22Rv1 (cell line): Measurements from ENCODE around the gene RASSF4.

Experiments used
- H3K27ac ChIP-seq: fragments of 450-650 bp; 2 replicates; pipeline ENCODE4 v1.5.1; 2017
- ZFX ChIP-seq: fragments of 450-650 bp; IDR thresholded peaks from 2 replicates; pipeline ENCODE4 v1.6.1; 2017; ENCODE audit warnings: antibody characterized with exemption, borderline replicate concordance
- TF ChIP-seq, protein P1 (sequence below): fragments of 450-650 bp; IDR thresholded peaks from 2 replicates; pipeline ENCODE4 v1.5.1; 2017; ENCODE audit warnings: mild to moderate bottlenecking

RASSF4 gene

DNA sequence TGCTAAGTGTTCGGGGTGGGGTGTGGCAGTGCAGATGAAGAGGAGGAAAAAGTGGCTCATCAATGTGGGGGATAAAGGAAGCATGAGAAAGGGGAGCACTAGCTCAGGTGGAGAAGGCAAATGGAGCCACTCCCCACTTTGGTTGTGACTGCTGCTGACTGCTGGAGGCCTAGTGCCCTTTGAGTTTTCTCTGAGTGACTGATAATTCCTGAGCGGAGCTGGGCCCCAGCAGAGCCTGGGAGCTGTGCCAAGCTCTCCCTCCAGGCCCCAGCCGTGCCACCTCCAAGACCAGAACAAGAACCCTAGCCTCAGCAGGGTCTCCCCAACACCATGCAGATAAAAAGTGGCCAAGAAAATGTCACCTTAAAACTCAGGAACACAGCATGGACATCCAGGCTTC, 9.7 kb upstream of the RASSF4 start:
- H3K27ac ChIP-seq: no peak overlapping the region
- TF ChIP-seq, protein P1, sequence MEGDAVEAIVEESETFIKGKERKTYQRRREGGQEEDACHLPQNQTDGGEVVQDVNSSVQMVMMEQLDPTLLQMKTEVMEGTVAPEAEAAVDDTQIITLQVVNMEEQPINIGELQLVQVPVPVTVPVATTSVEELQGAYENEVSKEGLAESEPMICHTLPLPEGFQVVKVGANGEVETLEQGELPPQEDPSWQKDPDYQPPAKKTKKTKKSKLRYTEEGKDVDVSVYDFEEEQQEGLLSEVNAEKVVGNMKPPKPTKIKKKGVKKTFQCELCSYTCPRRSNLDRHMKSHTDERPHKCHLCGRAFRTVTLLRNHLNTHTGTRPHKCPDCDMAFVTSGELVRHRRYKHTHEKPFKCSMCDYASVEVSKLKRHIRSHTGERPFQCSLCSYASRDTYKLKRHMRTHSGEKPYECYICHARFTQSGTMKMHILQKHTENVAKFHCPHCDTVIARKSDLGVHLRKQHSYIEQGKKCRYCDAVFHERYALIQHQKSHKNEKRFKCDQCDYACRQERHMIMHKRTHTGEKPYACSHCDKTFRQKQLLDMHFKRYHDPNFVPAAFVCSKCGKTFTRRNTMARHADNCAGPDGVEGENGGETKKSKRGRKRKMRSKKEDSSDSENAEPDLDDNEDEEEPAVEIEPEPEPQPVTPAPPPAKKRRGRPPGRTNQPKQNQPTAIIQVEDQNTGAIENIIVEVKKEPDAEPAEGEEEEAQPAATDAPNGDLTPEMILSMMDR: no peak
- no peak for TF ChIP-seq ZFX

DNA sequence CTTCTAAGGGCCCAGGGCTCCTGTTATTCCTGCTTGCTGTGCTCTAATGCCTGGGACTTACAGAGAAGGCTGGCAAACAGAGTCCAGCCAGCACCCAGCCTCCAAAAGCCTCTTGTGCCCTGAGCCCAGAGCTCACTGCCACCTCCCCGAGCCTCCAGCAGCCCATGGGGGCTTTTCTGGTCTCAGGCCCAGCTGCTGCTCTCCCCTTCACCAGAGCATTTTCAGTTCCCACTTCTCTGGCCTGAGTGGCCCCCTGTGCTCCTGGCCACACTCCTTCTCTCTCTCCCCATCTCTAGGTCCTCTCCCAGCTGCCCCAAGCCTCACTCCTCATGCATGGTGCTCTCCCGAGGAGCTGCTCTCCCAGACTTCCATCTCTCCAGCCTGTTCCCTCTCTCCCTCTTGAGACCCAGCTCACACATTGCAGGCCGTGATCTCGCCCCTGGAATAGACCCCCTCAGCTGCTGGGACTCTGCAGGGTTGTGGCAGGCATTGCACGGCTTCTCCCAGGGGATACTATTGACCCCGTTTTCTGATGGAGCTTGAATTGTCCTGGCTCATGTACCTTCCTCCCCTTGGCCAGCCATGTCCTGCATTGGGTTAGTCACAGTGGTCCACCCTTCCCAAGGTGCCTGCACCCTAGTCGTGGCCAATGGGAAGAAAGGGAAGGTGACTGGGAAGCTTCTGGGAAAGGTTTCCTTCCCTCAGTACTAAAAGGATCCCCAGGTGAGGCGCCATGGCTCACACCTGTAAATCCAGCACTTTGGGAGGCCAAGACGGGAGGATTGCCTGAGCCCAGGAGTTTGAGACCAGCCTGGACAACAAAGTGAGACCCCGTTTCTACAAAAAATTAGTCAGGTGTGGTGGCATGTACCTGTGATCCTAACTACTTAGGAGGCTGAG, 9.0 kb upstream of the RASSF4 start:
- H3K27ac ChIP-seq: no peak overlapping the region
- no peak for TF ChIP-seq ZFX
- TF ChIP-seq, protein P1: no peak

DNA sequence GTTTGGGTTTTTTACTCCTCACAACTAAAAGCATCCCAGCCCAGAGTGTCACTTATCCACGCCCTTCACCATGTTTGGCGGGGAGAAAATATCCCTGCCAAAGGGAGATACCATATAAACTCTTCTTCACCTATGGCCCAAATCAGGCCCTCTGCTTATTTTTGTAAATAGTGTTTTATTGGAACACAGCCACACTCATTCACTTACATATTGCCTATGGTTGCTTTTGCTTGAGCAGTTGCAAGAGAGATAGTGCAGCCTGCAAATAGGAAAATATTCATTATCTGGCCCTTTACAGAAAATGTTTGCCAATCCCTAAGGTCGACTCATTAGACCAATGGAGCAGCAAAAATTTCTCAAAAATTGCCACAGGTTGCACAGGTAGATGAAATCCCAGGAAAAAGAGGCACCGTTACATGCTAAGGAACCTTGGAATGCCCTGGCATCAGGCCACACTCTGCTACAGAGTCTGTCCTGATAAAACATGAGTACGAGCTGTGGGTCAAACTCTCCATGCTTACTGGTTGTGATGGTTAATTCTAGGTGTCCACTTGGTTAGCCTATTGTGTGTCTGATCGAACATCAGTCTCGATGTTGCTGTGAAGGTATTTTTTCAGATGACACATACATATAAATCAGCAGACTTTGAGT, 7.9 kb upstream of the RASSF4 start:
- TF ChIP-seq, protein P1: no peak
- no peak for TF ChIP-seq ZFX
- H3K27ac ChIP-seq: no peak overlapping the region

DNA sequence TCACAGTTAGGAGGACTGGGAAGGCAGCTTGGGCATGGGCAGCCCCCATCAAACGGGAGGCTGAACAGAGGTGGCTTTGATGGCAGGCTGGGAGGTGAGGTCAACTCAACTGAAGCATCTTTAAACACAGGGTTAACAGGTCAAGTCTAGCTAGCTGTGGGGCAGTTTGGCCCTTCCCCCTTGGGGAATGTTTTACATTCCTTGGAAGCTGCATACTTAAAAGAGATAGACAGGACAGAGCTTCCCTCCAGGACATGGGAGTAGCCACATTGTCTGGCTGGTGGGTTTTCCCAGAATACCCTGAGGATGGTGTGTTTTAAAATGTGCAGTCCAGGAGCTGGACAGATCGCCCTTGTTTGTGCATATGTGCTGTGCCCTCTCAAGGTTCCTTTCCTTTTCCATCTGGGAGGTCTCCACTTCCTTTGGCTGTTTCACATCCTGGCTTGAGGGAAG, 6.8 kb upstream of the RASSF4 start:
- TF ChIP-seq ZFX: no peak
- TF ChIP-seq, protein P1: no peak
- no peak overlapping the region for H3K27ac ChIP-seq

DNA sequence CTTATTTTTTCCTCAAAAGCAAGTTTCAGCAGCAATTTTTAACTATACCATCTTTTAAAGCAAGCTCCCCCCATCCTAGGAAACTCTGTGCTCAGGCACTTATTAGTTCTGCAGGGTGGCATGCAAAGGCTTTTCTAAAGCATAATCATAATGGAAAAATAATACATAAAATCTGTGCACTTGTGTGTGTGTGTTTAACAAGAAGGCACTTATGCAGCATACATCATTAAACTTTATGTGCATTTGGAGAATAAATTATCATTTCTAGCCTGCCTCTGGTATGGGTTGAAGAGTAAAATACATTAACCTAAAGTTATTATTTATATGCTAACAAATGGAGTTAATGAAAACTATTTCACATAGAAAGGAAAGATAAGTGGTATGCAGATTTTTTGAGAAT, 5.6 kb upstream of the RASSF4 start:
- H3K27ac ChIP-seq: no peak overlapping the region
- no peak for TF ChIP-seq ZFX
- TF ChIP-seq, protein P1: no peak

DNA sequence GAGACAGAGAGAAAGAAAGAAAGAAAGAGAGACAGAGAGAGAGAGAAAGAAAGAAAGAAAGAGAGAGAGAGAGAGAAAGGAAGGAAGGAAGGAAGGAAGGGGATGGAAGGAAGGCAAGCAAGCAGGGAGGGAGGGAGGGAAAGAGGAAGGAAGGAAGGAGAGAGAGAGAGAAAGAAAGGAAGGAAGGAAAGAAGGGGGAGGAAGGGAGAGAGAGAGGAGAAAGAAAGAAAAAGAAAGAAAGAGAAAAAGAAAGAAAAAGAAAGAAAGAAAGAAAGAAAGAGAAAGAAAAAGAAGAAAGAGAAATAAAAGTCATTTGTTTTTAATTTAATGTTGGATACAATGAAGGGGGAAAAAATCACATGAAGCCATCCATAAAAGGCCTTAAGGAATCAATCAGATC, 4.6 kb upstream of the RASSF4 start:
- TF ChIP-seq, protein P1: no peak
- TF ChIP-seq ZFX: no peak
- no peak overlapping the region for H3K27ac ChIP-seq
